ENCODE data around the gene TAS2R1.

TAS2R1 gene

GRCh38 chr5:9630251-9630650 is at the start of gene TAS2R1:
TAS2R1 (minus strand) TSS chr5:9630351; CDS start chr5:9630032, 319 bp downstream.
- H3K27me3 Mint-ChIP-seq (ENCODE audit: low read depth) = no peaks in the 10 kb centered on the region
- no peak within 1 kb of the TSS for H3K27ac Mint-ChIP-seq
- no peaks in the 10 kb centered on the region for H3K4me1 Mint-ChIP-seq (ENCODE audit: low read depth)
- H3K36me3 Mint-ChIP-seq (ENCODE audit: low read depth) = no peaks in the 10 kb centered on the region
- H3K4me3 Mint-ChIP-seq = no peak within 1 kb of the TSS
- H3K9me3 Mint-ChIP-seq = peaks cover 13% of the 10 kb centered on the region
- no peak for DNase-seq (ENCODE audit: low spot score)

GRCh38 chr5:9670371-9670770 is 40.2 kb upstream of the TAS2R1 start:
- Mint-ChIP-seq H3K9me3 (peaks cover 17% of the 10 kb centered on the region), H3K4me1 (ENCODE audit: low read depth) (no peaks in the 10 kb centered on the region), H3K4me3 (no peak overlapping the region), H3K27ac (no peak overlapping the region), H3K27me3 (ENCODE audit: low read depth) (no peaks in the 10 kb centered on the region), H3K36me3 (ENCODE audit: low read depth) (no peaks in the 10 kb centered on the region)
- DNase-seq (ENCODE audit: low spot score) = no peak

GRCh38 chr5:9667906-9668305 is 37.8 kb upstream of the TAS2R1 start:
- peaks cover 21% of the 10 kb centered on the region for H3K9me3 Mint-ChIP-seq
- no peak overlapping the region for H3K4me3 Mint-ChIP-seq
- H3K4me1 Mint-ChIP-seq (ENCODE audit: low read depth) = no peaks in the 10 kb centered on the region
- no peak overlapping the region for H3K27ac Mint-ChIP-seq
- no peaks in the 10 kb centered on the region for H3K36me3 Mint-ChIP-seq (ENCODE audit: low read depth)
- DNase-seq (ENCODE audit: low spot score) = no peak
- H3K27me3 Mint-ChIP-seq (ENCODE audit: low read depth) = no peaks in the 10 kb centered on the region

DNA sequence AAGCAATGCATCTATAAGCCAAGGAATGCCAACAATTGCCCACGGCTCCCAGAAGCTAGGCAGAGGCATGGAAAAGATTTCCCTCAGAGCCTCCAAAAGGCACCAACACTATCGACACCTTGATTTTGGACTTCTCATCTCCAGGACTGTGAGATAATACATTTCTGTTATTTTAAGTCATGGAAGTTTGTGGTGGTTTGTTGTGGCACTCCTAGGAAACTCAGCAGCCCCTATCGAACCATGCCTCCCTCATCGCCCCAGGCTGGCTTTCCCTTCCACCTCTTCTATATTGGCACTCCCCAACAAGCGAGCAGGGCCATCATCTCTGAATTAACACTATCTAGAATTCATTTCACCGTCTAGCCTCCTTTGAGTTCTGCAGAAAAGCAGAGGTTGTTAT is 33.7 kb upstream of the TAS2R1 start:
- H3K36me3 Mint-ChIP-seq (ENCODE audit: low read depth) = no peaks in the 10 kb centered on the region
- no peaks in the 10 kb centered on the region for H3K27me3 Mint-ChIP-seq (ENCODE audit: low read depth)
- DNase-seq (ENCODE audit: low spot score) = no peak
- no peaks in the 10 kb centered on the region for H3K4me1 Mint-ChIP-seq (ENCODE audit: low read depth)
- peaks cover 10% of the 10 kb centered on the region for H3K9me3 Mint-ChIP-seq
- no peak overlapping the region for H3K4me3 Mint-ChIP-seq
- H3K27ac Mint-ChIP-seq = no peak overlapping the region

GRCh38 chr5:9661316-9662015 is 31.3 kb upstream of the TAS2R1 start:
- DNase-seq (ENCODE audit: low spot score) = no peak
- Mint-ChIP-seq H3K27me3 (ENCODE audit: low read depth) (no peaks in the 10 kb centered on the region), H3K9me3 (peaks cover 4% of the 10 kb centered on the region), H3K36me3 (ENCODE audit: low read depth) (no peaks in the 10 kb centered on the region), H3K4me1 (ENCODE audit: low read depth) (no peaks in the 10 kb centered on the region), H3K27ac (no peak overlapping the region), H3K4me3 (no peak overlapping the region)

DNA sequence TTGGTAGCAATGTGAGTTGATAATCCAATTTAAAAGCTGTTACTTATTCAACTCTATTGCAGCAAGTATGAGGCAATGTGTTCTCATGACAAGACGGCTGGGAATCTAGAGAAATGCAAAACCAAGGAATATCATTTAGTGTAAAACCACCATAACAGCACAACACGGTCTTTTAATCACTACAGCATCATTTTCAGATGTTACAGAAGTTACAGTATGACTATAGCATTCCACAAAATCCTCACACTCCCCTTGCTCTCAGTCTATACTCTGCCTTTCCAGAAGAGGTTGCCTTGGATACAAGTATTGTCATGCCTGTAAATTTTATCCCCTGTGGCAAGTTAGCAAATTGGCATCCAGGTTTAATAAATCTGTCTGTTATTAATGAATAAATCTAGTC is 28.6 kb upstream of the TAS2R1 start:
- Mint-ChIP-seq H3K4me1 (ENCODE audit: low read depth) (no peaks in the 10 kb centered on the region), H3K36me3 (ENCODE audit: low read depth) (no peaks in the 10 kb centered on the region), H3K9me3 (no peaks in the 10 kb centered on the region), H3K27me3 (ENCODE audit: low read depth) (no peaks in the 10 kb centered on the region), H3K27ac (no peak overlapping the region), H3K4me3 (no peak overlapping the region)
- no peak for DNase-seq (ENCODE audit: low spot score)

- Mint-ChIP-seq H3K4me3 (no peak overlapping the region), H3K27ac (no peak overlapping the region), H3K4me1 (ENCODE audit: low read depth) (no peaks in the 10 kb centered on the region), H3K9me3 (peaks cover 5% of the 10 kb centered on the region), H3K36me3 (ENCODE audit: low read depth) (no peaks in the 10 kb centered on the region), H3K27me3 (ENCODE audit: low read depth) (no peaks in the 10 kb centered on the region)
- no peak for DNase-seq (ENCODE audit: low spot score)
These were observed 27.7 kb upstream of the TAS2R1 start for GRCh38 chr5:9657819-9658218.

- no peak for DNase-seq (ENCODE audit: low spot score)
- Mint-ChIP-seq H3K4me3 (no peak overlapping the region), H3K27ac (no peak overlapping the region), H3K4me1 (ENCODE audit: low read depth) (no peaks in the 10 kb centered on the region), H3K36me3 (ENCODE audit: low read depth) (no peaks in the 10 kb centered on the region), H3K27me3 (ENCODE audit: low read depth) (no peaks in the 10 kb centered on the region), H3K9me3 (peaks cover 5% of the 10 kb centered on the region)
These were observed 25.5 kb upstream of the TAS2R1 start for GRCh38 chr5:9655641-9656040.

GRCh38 chr5:9654886-9655285 is 24.7 kb upstream of the TAS2R1 start:
- Mint-ChIP-seq H3K9me3 (peaks cover 5% of the 10 kb centered on the region), H3K4me3 (no peak overlapping the region), H3K36me3 (ENCODE audit: low read depth) (no peaks in the 10 kb centered on the region), H3K4me1 (ENCODE audit: low read depth) (no peaks in the 10 kb centered on the region), H3K27ac (no peak overlapping the region), H3K27me3 (ENCODE audit: low read depth) (no peaks in the 10 kb centered on the region)
- no peak for DNase-seq (ENCODE audit: low spot score)

DNA sequence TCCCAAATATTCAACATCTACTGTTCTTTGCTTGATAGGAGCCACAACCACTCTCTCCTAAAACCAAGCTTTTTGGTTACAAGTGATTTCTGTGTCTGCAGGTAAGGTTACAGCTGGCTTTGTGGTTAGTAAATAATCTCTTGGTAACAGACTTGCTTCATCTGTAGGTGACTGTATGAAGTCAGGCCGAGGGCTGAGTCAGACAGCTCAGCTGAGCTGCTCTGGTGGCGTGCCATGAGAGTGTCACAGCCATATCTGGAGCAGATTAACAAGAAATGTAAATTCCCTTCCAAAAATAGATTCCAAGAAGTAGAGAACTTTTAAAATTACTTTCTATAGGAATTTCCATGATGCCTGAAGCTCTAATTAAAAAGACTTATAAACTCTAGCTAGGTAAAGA is 23.7 kb upstream of the TAS2R1 start:
- H3K9me3 Mint-ChIP-seq = peaks cover 5% of the 10 kb centered on the region
- H3K27ac Mint-ChIP-seq = no peak overlapping the region
- H3K4me3 Mint-ChIP-seq = no peak overlapping the region
- no peak for DNase-seq (ENCODE audit: low spot score)
- no peaks in the 10 kb centered on the region for H3K27me3 Mint-ChIP-seq (ENCODE audit: low read depth)
- no peaks in the 10 kb centered on the region for H3K4me1 Mint-ChIP-seq (ENCODE audit: low read depth)
- H3K36me3 Mint-ChIP-seq (ENCODE audit: low read depth) = no peaks in the 10 kb centered on the region

DNA sequence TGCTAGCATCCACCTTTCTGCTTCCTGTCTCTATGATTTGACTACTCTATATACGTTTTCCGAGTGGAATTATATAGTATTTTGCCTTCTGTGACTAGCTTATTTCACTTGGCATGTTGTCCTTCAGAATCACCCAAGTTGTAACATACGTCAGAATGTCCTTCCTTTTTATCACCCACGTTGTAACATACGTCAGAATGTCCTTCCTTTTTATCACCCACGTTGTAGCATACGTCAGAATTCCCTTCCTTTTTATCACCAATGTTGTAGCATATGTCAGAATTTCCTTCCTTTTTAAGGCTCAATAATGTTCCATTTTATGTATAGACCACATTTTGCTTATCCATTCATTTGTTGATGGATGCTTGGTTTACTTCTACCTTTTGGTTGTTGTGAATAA is 22.9 kb upstream of the TAS2R1 start:
- no peaks in the 10 kb centered on the region for H3K36me3 Mint-ChIP-seq (ENCODE audit: low read depth)
- H3K4me3 Mint-ChIP-seq = no peak overlapping the region

GRCh38 chr5:9652295-9652694 is 22.1 kb upstream of the TAS2R1 start:
- Mint-ChIP-seq H3K27me3 (ENCODE audit: low read depth) (no peaks in the 10 kb centered on the region), H3K9me3 (peaks cover 9% of the 10 kb centered on the region), H3K4me1 (ENCODE audit: low read depth) (no peaks in the 10 kb centered on the region), H3K27ac (no peak overlapping the region), H3K4me3 (no peak overlapping the region), H3K36me3 (ENCODE audit: low read depth) (no peaks in the 10 kb centered on the region)
- no peak for DNase-seq (ENCODE audit: low spot score)

More for the DNA sequence above, 22.9 kb upstream of the TAS2R1 start:
- Mint-ChIP-seq H3K27me3 (ENCODE audit: low read depth) (no peaks in the 10 kb centered on the region), H3K27ac (no peak overlapping the region), H3K4me1 (ENCODE audit: low read depth) (no peaks in the 10 kb centered on the region), H3K9me3 (peaks cover 5% of the 10 kb centered on the region)
- no peak for DNase-seq (ENCODE audit: low spot score)

GRCh38 chr5:9646843-9647242 is 16.7 kb upstream of the TAS2R1 start:
- H3K4me1 Mint-ChIP-seq (ENCODE audit: low read depth) = no peaks in the 10 kb centered on the region
- H3K27me3 Mint-ChIP-seq (ENCODE audit: low read depth) = no peaks in the 10 kb centered on the region
- H3K27ac Mint-ChIP-seq = no peak overlapping the region
- no peaks in the 10 kb centered on the region for H3K36me3 Mint-ChIP-seq (ENCODE audit: low read depth)
- H3K4me3 Mint-ChIP-seq = no peak overlapping the region
- no peak for DNase-seq (ENCODE audit: low spot score)
- peaks cover 3% of the 10 kb centered on the region for H3K9me3 Mint-ChIP-seq

DNA sequence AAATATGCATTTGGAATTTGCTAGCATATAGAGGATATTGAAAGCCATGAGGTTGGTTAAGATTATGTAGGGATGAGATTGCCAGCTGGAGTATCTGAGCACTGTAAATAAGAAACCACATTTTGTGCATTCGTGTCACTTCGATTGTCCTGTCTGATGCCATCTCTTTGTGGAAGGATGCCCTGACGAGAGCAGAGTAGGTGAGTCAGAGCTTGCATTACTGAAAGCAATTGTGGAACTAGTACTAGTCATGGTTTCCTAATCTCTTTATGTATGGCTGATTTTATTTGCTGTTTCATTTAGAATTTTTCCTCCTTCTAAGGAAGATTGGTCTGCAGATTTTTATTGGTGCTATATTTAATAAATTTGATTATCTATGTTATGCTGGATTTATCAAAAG is 14.5 kb upstream of the TAS2R1 start:
- Mint-ChIP-seq H3K27me3 (ENCODE audit: low read depth) (no peaks in the 10 kb centered on the region), H3K4me3 (no peak overlapping the region), H3K36me3 (ENCODE audit: low read depth) (no peaks in the 10 kb centered on the region), H3K4me1 (ENCODE audit: low read depth) (no peaks in the 10 kb centered on the region), H3K27ac (no peak overlapping the region), H3K9me3 (peaks cover 5% of the 10 kb centered on the region)
- DNase-seq (ENCODE audit: low spot score) = no peak

- DNase-seq (ENCODE audit: low spot score) = no peak
- H3K4me1 Mint-ChIP-seq (ENCODE audit: low read depth) = no peaks in the 10 kb centered on the region
- H3K27me3 Mint-ChIP-seq (ENCODE audit: low read depth) = no peaks in the 10 kb centered on the region
- H3K9me3 Mint-ChIP-seq = peaks cover 18% of the 10 kb centered on the region
- H3K4me3 Mint-ChIP-seq = no peak overlapping the region
- H3K36me3 Mint-ChIP-seq (ENCODE audit: low read depth) = no peaks in the 10 kb centered on the region
- no peak overlapping the region for H3K27ac Mint-ChIP-seq
These were observed 12.5 kb upstream of the TAS2R1 start for GRCh38 chr5:9642621-9643020.
